RWPE2 (cell line): ENCODE results near the gene CCDC191.

ENCODE experiments used
- ATAC-seq: fragments of 200-7000 bp; cut with Tn5 transposase; 3 replicates; pipeline ENCODE4 v1.9.1; 2021; ENCODE audit warnings: low read depth
- DNase-seq: peaks from one replicate; pipeline ENCODE4 v3.0.0-alpha.2; 2020; ENCODE audit warnings: low spot score
- H3K27ac ChIP-seq: fragments of 450-650 bp; 2 replicates; pipeline ENCODE4 v1.5.1; 2017; ENCODE audit warnings: mild to moderate bottlenecking; ENCODE audit not compliant: poor library complexity, severe bottlenecking
- H3K27me3 ChIP-seq: fragments of 250-450 bp; sonication (Bioruptor Pico); 2 replicates; pipeline ENCODE4 v1.5.1; 2021; ENCODE audit warnings: mild to moderate bottlenecking, moderate library complexity; ENCODE audit not compliant: insufficient read depth, poor library complexity, severe bottlenecking
- H3K36me3 ChIP-seq: fragments of 250-450 bp; sonication (Bioruptor Pico); 2 replicates; pipeline ENCODE4 v1.5.1; 2020; ENCODE audit warnings: low read depth, mild to moderate bottlenecking, moderate library complexity
- H3K4me1 ChIP-seq: fragments of 250-450 bp; sonication (Bioruptor Pico); 2 replicates; pipeline ENCODE4 v1.5.1; 2021; ENCODE audit warnings: mild to moderate bottlenecking, moderate library complexity; ENCODE audit not compliant: insufficient read depth, poor library complexity, severe bottlenecking
- H3K4me3 ChIP-seq: fragments of 250-450 bp; sonication (Bioruptor Pico); 2 replicates; pipeline ENCODE4 v1.5.1; 2021; ENCODE audit warnings: mild to moderate bottlenecking, moderate library complexity; ENCODE audit not compliant: severe bottlenecking
- H3K9me3 ChIP-seq: fragments of 250-450 bp; sonication (Bioruptor Pico); 2 replicates; pipeline ENCODE4 v1.5.1; 2021; ENCODE audit warnings: mild to moderate bottlenecking, moderate library complexity; ENCODE audit not compliant: severe bottlenecking
- TF ChIP-seq, protein P1 (sequence below): fragments of 450-650 bp; IDR thresholded peaks from one replicate; pipeline ENCODE4 v1.5.1; 2017; ENCODE audit warnings: mild to moderate bottlenecking, moderate library complexity; ENCODE audit not compliant: poor library complexity, severe bottlenecking

Gene CCDC191

GRCh38 chr3:114056130-114057010 is at the start of gene CCDC191, which contains the start of gene QTRT2:
Gene CCDC191, minus strand, starts transcription at chr3:114056526. Its CDS starts 60 bp downstream, at chr3:114056466.
Gene QTRT2, plus strand, starts transcription at chr3:114056737. Its CDS starts 8,521 bp downstream, at chr3:114065258.
- Histone ChIP-seq H3K4me1 (peaks cover 12% of the 10 kb centered on the region), H3K4me3 (peak within 1 kb of the TSS; percentile 54), H3K9me3 (no peaks in the 10 kb centered on the region), H3K27me3 (no peaks in the 10 kb centered on the region), H3K27ac (peak within 1 kb of the TSS; percentile 61), H3K36me3 (peaks cover 17% of the 10 kb centered on the region)
- TF ChIP-seq, protein P1, sequence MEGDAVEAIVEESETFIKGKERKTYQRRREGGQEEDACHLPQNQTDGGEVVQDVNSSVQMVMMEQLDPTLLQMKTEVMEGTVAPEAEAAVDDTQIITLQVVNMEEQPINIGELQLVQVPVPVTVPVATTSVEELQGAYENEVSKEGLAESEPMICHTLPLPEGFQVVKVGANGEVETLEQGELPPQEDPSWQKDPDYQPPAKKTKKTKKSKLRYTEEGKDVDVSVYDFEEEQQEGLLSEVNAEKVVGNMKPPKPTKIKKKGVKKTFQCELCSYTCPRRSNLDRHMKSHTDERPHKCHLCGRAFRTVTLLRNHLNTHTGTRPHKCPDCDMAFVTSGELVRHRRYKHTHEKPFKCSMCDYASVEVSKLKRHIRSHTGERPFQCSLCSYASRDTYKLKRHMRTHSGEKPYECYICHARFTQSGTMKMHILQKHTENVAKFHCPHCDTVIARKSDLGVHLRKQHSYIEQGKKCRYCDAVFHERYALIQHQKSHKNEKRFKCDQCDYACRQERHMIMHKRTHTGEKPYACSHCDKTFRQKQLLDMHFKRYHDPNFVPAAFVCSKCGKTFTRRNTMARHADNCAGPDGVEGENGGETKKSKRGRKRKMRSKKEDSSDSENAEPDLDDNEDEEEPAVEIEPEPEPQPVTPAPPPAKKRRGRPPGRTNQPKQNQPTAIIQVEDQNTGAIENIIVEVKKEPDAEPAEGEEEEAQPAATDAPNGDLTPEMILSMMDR = no peak
- peak; percentile 98 for ATAC-seq
- peak; percentile 99 for DNase-seq

DNA sequence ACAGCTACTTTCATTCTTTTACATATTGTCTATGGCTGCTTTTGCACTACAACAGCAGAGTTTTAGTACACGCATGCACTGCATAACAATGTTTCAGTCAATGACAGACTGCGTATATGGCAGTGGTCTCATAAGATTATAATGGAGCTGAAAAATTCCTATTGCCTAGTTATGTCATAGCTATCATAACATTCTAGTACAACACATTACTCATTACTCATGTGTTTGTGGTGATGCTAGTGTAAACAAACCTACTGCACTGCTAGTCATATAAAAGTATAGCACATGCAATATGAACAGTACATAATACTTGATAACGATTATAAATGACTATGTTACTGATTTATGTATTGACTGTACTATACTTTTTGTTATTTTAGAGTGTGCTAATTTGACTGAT is 48.1 kb upstream of the CCDC191 start:
- Histone ChIP-seq H3K4me3 (no peak overlapping the region), H3K27me3 (no peaks in the 10 kb centered on the region), H3K36me3 (no peaks in the 10 kb centered on the region), H3K27ac (no peak overlapping the region), H3K4me1 (no peaks in the 10 kb centered on the region), H3K9me3 (no peaks in the 10 kb centered on the region)
- ATAC-seq = peak; percentile 65; the same call in 2 of the 3 replicates
- DNase-seq = no peak
- TF ChIP-seq, protein P1 = no peak

GRCh38 chr3:114103858-114104257 is 47.5 kb upstream of the CCDC191 start:
- Histone ChIP-seq H3K9me3 (no peaks in the 10 kb centered on the region), H3K27ac (no peak overlapping the region), H3K4me3 (no peak overlapping the region), H3K27me3 (no peaks in the 10 kb centered on the region), H3K4me1 (no peaks in the 10 kb centered on the region), H3K36me3 (no peaks in the 10 kb centered on the region)
- TF ChIP-seq, protein P1 = no peak
- no peak for ATAC-seq
- DNase-seq = no peak

DNA sequence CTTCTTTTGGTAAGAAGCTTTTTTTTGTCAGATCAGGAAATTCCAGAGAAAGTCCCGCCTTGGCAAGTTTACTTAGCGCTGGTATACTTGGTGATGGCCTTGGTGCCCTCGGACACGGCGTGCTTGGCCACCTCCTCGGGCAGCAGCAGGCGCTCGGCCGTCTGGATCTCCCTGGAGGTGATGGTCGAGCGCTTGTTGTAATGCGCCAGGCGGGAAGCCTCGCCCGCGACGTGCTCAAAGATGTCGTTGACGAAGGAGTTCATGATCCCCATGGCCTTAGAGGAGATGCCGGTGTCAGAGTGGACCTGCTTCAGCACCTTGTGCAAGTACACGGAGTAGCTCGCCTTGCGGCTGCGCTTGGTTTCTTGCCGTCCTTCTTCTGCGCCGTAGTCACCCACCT is 46.9 kb upstream of the CCDC191 start:
- Histone ChIP-seq H3K9me3 (no peaks in the 10 kb centered on the region), H3K36me3 (no peaks in the 10 kb centered on the region), H3K27ac (no peak overlapping the region), H3K27me3 (no peaks in the 10 kb centered on the region), H3K4me3 (no peak overlapping the region), H3K4me1 (no peaks in the 10 kb centered on the region)
- TF ChIP-seq, protein P1 = no peak
- ATAC-seq = no peak
- DNase-seq = no peak

GRCh38 chr3:114101101-114101500 is 44.8 kb upstream of the CCDC191 start:
- H3K27ac ChIP-seq = no peak overlapping the region
- H3K4me3 ChIP-seq = no peak overlapping the region
- TF ChIP-seq, protein P1 = no peak
- no peak for DNase-seq
- no peaks in the 10 kb centered on the region for H3K27me3 ChIP-seq
- no peaks in the 10 kb centered on the region for H3K36me3 ChIP-seq
- no peaks in the 10 kb centered on the region for H3K4me1 ChIP-seq
- no peaks in the 10 kb centered on the region for H3K9me3 ChIP-seq
- no peak for ATAC-seq
